KMS-11 (cell line): Measurements from ENCODE around the gene TESPA1.

Experiments
- H2AFZ ChIP-seq: fragments of 200-600 bp; sonication (generic); 2 replicates; pipeline ENCODE4 v1.6.1; 2016; ENCODE audit warnings: antibody characterized with exemption, mixed run types, low read depth
- H3K27ac ChIP-seq: fragments of 200-600 bp; sonication (generic); 2 replicates; pipeline ENCODE4 v1.6.1; 2016; ENCODE audit warnings: mild to moderate bottlenecking, mixed run types
- H3K27me3 ChIP-seq: fragments of 200-600 bp; sonication (generic); 2 replicates; pipeline ENCODE4 v1.6.1; 2017; ENCODE audit warnings: mild to moderate bottlenecking, low read depth, mixed run types, moderate library complexity; ENCODE audit not compliant: insufficient read depth
- H3K36me3 ChIP-seq: fragments of 200-600 bp; sonication (generic); 2 replicates; pipeline ENCODE4 v1.6.1; 2017; ENCODE audit warnings: mild to moderate bottlenecking, mixed run types; ENCODE audit not compliant: insufficient read depth
- H3K4me1 ChIP-seq: fragments of 200-600 bp; sonication (generic); 2 replicates; pipeline ENCODE4 v1.6.1; 2016; ENCODE audit warnings: mild to moderate bottlenecking, low read depth, mixed run types; ENCODE audit not compliant: poor library complexity, severe bottlenecking
- H3K4me2 ChIP-seq: fragments of 200-600 bp; sonication (generic); 2 replicates; pipeline ENCODE4 v1.7.0; 2016; ENCODE audit warnings: mild to moderate bottlenecking, mixed run types
- H3K4me3 ChIP-seq: fragments of 200-600 bp; sonication (generic); IDR thresholded peaks from 2 replicates; pipeline ENCODE4 v1.6.1; 2017; ENCODE audit warnings: low read depth, low read length, mixed read lengths; ENCODE audit not compliant: insufficient read depth
- H3K79me2 ChIP-seq: fragments of 200-600 bp; sonication (generic); 2 replicates; pipeline ENCODE4 v1.6.1; 2016; ENCODE audit warnings: low read depth, mixed run types; ENCODE audit not compliant: insufficient read depth
- H3K9ac ChIP-seq: fragments of 200-600 bp; sonication (generic); 2 replicates; pipeline ENCODE4 v1.6.1; 2016; ENCODE audit warnings: mild to moderate bottlenecking, mixed run types
- H4K20me1 ChIP-seq: fragments of 200-600 bp; sonication (generic); 2 replicates; pipeline ENCODE4 v1.6.1; 2016; ENCODE audit warnings: mild to moderate bottlenecking, mixed run types; ENCODE audit not compliant: insufficient read depth
- TF ChIP-seq, protein P1 (sequence below): fragments of 200-600 bp; sonication (generic); conservative IDR thresholded peaks from 2 replicates; pipeline ENCODE4 v1.6.1; 2017; ENCODE audit warnings: low read depth, mild to moderate bottlenecking, antibody characterized with exemption, low read length, moderate library complexity, mixed read lengths

TESPA1 gene

GRCh38 chr12:54967461-54967860 lies 17.1 kb downstream of the TESPA1 start:
- Histone ChIP-seq H3K4me3 (no peak overlapping the region), H3K4me2 (no peak overlapping the region), H2AFZ (no peak overlapping the region), H4K20me1 (no peaks in the 10 kb centered on the region), H3K79me2 (no peaks in the 10 kb centered on the region), H3K27me3 (no peaks in the 10 kb centered on the region), H3K27ac (no peak overlapping the region), H3K36me3 (no peaks in the 10 kb centered on the region), H3K4me1 (no peaks in the 10 kb centered on the region), H3K9ac (no peak overlapping the region)
- TF ChIP-seq, protein P1, sequence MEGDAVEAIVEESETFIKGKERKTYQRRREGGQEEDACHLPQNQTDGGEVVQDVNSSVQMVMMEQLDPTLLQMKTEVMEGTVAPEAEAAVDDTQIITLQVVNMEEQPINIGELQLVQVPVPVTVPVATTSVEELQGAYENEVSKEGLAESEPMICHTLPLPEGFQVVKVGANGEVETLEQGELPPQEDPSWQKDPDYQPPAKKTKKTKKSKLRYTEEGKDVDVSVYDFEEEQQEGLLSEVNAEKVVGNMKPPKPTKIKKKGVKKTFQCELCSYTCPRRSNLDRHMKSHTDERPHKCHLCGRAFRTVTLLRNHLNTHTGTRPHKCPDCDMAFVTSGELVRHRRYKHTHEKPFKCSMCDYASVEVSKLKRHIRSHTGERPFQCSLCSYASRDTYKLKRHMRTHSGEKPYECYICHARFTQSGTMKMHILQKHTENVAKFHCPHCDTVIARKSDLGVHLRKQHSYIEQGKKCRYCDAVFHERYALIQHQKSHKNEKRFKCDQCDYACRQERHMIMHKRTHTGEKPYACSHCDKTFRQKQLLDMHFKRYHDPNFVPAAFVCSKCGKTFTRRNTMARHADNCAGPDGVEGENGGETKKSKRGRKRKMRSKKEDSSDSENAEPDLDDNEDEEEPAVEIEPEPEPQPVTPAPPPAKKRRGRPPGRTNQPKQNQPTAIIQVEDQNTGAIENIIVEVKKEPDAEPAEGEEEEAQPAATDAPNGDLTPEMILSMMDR = no peak

DNA sequence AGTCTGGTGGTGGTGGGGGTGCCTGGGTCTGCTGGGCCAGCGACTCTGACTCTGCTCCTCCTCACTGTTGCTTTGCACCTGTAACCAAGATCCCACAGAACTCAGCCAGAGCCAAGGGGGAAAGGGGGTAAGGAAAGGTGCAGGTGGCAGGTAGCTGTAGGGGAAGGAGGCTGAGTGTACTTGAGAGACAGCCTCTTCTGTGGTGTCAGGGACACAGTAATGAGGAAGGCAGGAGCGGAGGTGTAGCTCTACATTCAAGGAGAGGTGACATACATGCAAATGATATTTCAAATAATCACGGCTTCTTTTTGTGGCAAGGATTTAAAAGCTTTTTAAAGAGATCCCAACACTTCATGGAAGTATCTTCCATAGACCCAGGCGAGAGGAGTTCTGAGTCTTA lies 23.4 kb downstream of the TESPA1 start:
- Histone ChIP-seq H3K9ac (no peak overlapping the region), H3K4me1 (no peaks in the 10 kb centered on the region), H2AFZ (no peak overlapping the region), H3K27me3 (no peaks in the 10 kb centered on the region), H3K4me3 (no peak overlapping the region), H3K79me2 (no peaks in the 10 kb centered on the region), H4K20me1 (no peaks in the 10 kb centered on the region), H3K27ac (no peak overlapping the region), H3K4me2 (no peak overlapping the region), H3K36me3 (no peaks in the 10 kb centered on the region)
- TF ChIP-seq, protein P1 = no peak

DNA sequence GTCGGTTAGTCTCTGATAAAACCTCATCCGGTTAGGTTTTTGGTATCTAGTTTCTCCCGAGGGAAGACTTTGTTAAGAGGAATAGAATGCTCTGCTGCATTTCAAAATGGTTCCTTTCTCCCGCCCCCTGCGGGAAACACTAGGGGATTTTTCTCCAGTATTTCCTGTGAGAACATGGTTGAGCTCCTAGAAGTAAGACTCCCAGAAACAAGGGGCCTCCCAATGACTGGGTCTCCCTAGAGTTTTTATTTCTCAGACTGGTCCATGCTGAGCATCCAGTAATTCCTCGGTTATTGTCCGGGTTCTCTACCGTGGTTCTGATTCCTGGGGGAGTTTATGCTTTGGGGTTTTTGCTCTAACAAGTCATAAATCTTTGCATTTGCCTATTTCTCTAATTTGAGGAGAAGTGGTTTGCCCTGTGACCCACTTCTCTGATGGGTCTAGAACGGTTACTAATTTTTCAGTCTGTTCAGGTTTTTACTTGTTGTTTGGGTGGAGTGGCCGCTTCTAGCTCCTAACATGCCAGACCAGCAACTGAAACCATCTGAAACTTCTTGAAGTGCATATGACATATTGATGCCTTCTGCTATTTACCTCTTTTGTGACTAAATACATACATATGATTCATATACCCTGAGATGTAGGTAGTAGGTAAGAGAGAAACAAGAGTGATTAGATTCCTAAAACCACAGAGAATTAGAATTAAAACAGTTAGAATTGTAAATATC lies 25.1 kb downstream of the TESPA1 start:
- Histone ChIP-seq H3K4me2 (no peak overlapping the region), H2AFZ (no peak overlapping the region), H3K4me3 (no peak overlapping the region), H3K27me3 (no peaks in the 10 kb centered on the region), H3K36me3 (no peaks in the 10 kb centered on the region), H3K9ac (no peak overlapping the region), H3K4me1 (no peaks in the 10 kb centered on the region), H3K27ac (no peak overlapping the region), H3K79me2 (no peaks in the 10 kb centered on the region), H4K20me1 (no peaks in the 10 kb centered on the region)
- TF ChIP-seq, protein P1 = no peak

DNA sequence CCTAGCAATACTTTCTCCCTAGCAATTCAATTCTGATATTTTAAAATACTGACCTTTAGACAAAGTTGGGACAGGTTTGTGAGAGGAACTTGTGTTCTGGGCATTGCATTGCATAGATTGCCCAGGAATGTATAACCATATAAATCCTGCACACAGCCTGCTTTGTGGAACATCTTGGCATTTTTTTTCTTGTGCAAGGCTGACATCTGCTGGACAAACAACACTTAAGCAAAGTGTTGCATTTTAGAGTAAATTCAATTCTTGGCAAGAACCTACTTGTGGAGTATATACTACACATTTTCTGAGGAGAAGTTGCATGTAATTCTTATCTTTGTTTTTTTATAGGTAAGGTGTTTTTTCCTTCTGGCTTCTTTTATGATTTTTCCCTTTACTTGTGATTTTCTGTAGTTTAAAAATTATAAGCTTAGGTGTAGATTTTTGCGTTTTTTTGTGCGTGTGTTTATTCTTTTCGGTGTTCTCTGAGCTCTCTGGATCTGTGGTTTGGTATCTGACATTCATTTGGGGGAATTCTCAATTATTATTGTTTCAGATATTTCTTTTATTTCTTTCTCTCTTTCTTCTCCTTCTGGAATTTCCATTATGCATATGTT lies 26.4 kb downstream of the TESPA1 start:
- TF ChIP-seq, protein P1 = peak; percentile 97
- Histone ChIP-seq H3K27me3 (no peaks in the 10 kb centered on the region), H3K9ac (no peak overlapping the region), H3K27ac (no peak overlapping the region), H4K20me1 (no peaks in the 10 kb centered on the region), H3K4me3 (no peak overlapping the region), H3K4me2 (no peak overlapping the region), H3K4me1 (no peaks in the 10 kb centered on the region), H3K79me2 (no peaks in the 10 kb centered on the region), H3K36me3 (no peaks in the 10 kb centered on the region), H2AFZ (no peak overlapping the region)
